ENCODE measurements around the gene PTPN14.
"Not testable (repeated sequence)": the region's sequence is repeated elsewhere in the genome, so short reads cannot be mapped to it uniquely, and the experiment has no call there.

The PTPN14 gene

GRCh38 chr1:214422137-214422671 lies 129.2 kb downstream of the PTPN14 start:
- no peak for DNase-seq

DNA sequence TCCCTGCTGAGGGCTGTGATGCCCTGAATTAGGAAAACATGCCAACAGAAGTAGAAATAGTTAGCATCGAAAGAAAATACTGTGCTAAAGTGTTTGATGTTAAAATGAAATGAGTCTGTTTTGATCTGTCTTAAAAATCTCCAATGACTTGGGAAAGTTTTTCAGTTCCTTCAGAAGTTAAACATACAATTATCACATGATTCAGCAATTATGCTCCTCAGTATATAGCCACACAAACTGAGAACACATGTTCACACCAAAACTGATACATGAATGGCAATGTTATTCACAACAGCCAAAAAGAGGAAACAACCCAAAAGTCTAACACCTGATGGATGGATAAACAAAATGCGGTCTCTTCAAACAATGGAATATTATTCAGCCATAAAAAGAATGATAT lies 130.6 kb downstream of the PTPN14 start:
- no peak for DNase-seq

- no peak for DNase-seq
These were observed 131.1 kb downstream of the PTPN14 start for GRCh38 chr1:214420341-214420740.

DNA sequence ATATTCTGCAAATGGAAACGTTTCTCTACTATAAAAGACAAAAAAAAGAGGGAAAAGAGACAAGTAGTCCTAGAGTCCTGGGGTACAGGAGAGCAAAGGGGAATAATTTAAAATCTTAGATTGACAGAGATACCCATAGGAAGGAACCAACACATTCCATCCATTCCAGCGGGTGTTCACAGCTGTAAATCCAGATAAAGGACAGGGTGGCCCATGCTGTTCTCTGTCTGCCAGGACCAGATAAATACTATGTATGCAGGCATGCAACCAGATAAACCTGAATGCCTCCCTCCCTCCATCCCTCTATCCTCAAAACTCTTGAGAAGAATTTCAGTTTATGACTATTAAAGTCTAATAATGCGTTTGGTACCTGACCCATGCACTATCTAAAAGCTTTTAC lies 131.8 kb downstream of the PTPN14 start:
- DNase-seq, result no peak

DNA sequence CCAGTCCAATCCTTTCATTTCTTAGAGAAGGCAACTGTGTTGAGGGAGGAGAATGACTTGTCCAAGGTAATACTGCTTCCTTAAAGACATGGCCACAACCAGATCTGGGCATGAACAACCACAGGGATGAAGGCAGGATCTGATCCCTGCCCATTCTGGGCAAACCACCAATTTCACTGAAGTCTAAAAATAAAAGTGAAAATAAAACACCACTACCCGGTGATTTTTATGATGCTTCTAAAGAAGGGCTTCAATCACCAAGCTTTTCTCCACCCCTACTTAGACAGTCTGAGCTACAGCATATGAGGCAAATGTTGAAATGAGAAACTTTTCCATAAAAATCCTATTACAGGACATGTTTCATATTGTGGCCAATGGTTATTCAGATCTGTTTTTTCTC lies 133.0 kb downstream of the PTPN14 start:
- no peak for DNase-seq

DNA sequence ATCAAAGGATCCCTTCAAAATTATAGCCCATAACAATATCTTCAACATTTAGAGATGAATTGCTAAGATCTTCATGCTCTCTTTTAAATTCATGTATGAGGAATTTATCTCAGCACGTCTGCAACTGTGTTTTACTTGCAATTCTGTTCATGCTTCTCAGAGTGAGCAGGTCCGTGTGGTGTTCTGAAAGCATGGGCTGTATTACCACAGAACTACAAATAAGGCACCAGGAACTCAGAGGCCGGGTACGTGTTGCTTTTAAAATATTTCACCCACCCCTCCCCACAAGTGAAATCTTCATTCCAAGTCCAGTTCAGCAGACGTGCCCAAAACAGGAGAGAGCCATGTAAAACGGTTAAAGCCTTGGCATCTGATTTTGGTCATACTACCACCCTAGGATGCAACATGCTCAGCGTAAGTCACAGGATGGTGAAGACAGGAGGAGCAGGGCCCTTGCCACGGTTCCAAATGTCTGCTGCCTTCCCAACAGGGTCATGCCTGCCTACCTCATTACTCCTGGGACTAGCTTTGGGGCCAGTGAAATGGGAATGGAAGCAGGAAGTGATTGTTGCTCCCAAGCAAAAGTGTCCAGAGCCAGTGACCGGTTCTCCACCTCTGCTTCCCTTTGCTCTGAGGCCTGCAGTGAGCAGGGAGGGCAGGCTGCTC lies 133.7 kb downstream of the PTPN14 start:
- DNase-seq, result no peak

DNA sequence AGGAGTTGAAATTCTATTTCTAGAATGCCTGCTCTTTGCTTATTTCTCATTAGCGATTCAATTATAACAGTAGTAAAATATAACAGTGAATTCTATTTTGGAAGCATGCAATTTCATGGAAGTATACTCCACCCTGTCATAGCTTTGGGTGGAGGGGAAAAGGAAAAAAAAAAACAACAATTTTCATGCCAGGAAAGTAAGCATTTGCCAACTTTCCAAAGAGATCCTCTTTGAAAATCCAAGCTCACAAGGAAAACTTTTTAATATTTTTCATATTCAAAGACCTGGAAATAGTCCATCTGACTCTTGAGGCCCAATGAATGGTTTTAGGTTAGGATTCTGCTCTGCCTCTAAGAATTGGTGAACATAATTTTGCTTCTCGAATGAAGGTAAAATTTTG lies 134.5 kb downstream of the PTPN14 start:
- no peak for DNase-seq

GRCh38 chr1:214416417-214416816 lies 135.0 kb downstream of the PTPN14 start:
- DNase-seq, result no peak

- DNase-seq, result no peak
These were observed 136.3 kb downstream of the PTPN14 start for GRCh38 chr1:214415131-214415530.

- no peak for DNase-seq
These were observed 136.7 kb downstream of the PTPN14 start for GRCh38 chr1:214414691-214415090.

GRCh38 chr1:214413315-214413714 lies 138.1 kb downstream of the PTPN14 start:
- no peak for DNase-seq

DNA sequence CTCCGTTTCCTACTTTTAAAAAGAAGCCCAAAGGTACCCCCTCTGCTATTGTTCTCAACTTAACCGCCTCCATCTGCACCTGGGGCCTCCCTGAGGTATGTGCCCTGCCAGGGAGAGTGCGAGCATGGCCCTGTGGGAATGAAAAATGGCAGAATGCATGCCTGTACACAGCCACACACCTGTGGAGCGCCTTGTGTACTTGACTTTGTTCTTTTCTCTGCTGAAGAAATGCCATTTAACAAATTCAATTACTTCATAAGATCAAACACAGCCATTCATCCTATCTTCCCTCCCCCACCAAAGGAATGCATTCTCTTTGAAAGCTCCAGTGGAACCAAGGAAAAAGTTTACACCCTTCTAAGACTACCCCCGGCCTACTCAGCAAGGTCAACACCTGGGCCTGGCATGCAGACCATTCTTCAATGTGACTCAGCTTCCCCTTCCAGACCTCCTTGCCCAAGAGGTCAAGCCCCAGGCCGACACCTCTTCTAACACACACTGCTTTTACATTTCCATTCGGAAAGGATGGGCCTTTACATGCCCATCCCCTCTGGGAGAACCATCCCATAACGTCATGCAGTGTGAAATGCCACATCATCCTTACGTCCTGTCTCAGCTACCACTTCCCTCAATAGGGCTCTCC lies 146.7 kb downstream of the PTPN14 start:
- no peak for DNase-seq

DNA sequence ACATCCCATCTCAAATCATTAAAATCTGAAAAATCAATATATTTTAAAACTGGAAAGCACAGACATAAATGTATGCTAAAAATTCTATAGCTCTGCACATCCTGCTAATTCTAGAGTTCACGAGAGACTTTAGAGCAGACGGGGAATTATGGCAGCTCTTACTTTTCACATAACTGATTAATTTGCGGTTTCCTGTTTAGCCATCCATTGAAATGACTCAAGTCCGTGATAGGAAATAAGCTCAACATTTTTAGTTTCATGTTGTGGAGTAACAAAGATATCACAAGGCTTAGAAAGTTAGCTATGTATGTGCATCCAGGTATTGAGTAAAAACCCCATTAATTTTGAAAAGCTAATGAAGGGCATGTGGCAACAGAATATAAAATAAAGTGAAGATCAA lies 147.2 kb downstream of the PTPN14 start:
- DNase-seq, result no peak

GRCh38 chr1:214403431-214403830 lies 148.0 kb downstream of the PTPN14 start:
- no peak for DNase-seq

GRCh38 chr1:214402613-214403083 lies 148.8 kb downstream of the PTPN14 start:
- DNase-seq, result no peak

- DNase-seq, result no peak
These were observed 149.7 kb downstream of the PTPN14 start for GRCh38 chr1:214401666-214402065.

GRCh38 chr1:214400131-214400530 lies 151.3 kb downstream of the PTPN14 start:
- DNase-seq, result no peak

- no peak for DNase-seq
These were observed 152.9 kb downstream of the PTPN14 start for GRCh38 chr1:214398490-214398889.

- no peak for DNase-seq
These were observed 153.9 kb downstream of the PTPN14 start for GRCh38 chr1:214397497-214397896.

DNA sequence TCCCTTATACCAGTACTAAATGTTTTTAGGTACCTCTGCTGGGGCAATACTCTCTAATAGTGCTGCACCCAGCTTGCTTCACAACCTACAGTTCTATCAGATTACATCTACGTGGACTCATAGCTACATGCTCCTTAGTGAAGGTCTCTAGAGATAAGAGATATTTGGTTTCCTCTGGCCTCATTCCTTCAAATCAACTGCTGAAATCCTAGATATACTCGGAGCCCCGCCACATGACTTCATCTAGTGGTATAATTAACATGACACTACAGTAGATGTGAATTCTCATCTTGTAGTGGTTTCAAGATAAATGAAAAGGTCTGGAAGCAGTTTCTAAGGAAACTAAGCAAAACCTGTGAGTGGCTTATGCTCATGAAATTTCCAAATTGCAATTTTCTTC lies 155.1 kb downstream of the PTPN14 start:
- DNase-seq, result no peak

DNA sequence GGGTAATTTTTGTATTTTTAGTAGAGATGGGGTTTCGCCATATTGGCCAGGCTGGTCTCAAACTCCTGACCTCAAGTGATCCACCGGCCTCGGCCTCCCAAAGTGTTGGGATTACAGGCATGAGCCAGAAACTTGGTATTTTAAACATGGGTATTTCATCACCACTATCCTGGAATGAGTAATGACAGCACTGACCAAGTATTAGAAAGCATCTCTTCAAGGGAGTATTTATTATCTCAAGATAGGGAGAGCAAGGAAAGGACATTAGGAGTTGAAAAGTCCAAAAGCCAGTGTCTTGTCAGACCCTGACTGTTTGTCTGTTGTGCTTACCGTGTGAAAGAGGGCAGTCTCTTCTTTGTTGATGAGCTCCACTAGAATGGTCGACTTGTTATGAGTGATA lies 156.8 kb downstream of the PTPN14 start:
- not testable (repeated sequence) for DNase-seq

- DNase-seq, result no peak
These were observed 158.3 kb downstream of the PTPN14 start for GRCh38 chr1:214393086-214393485.

- no peak for DNase-seq
These were observed 159.3 kb downstream of the PTPN14 start for GRCh38 chr1:214391873-214392645.

DNA sequence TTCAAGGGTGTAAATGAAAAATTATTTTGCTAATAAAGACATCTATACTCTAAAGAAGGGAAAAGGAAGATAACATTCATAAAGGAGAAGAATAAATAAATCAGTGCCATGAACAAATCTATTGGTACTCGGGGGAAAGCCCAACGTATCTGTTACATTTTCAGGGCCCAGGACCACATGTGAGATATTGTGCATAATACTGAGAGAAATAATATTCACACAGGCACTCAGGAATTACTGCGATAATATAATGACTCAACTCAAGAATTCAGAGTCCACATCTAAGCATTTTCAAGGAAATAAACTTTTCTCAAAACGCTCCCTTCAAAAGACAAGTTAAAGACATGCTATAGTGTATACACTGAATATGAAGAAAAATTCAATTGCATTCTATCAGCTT lies 161.7 kb downstream of the PTPN14 start:
- DNase-seq, result no peak

All from CD4-positive, alpha-beta T cell treated with Interleukin-1 beta for 1 hour (primary cell).